Measurements from ENCODE around the gene ACSF3.
"Not testable (repeated sequence)": the region's sequence is repeated elsewhere in the genome, so short reads cannot be mapped to it uniquely, and the experiment has no call there.

The ACSF3 gene

GRCh38 chr16:89161763-89162713 is 68.4 kb downstream of the ACSF3 start:
- no peak for DNase-seq
- H3K36me3 ChIP-seq: no peaks in the 10 kb centered on the region
- peaks cover 13% of the 10 kb centered on the region; the same call in 1 of the 2 replicates for H3K27me3 ChIP-seq
- no peaks in the 10 kb centered on the region for H3K9me3 ChIP-seq
- H3K4me1 ChIP-seq: peaks cover 4% of the 10 kb centered on the region
- no peak for TF ChIP-seq CTCF (IDR thresholded peaks at IDR 0.05; ENCODE audit: low read depth, low read length)
- no peak overlapping the region for H3K4me3 ChIP-seq (ENCODE audit: low read depth, low read length)

GRCh38 chr16:89163297-89163696 is 69.6 kb downstream of the ACSF3 start:
- Histone ChIP-seq H3K4me1 (peaks cover 7% of the 10 kb centered on the region), H3K9me3 (no peaks in the 10 kb centered on the region), H3K4me3 (ENCODE audit: low read depth, low read length) (no peak overlapping the region), H3K36me3 (no peaks in the 10 kb centered on the region), H3K27me3 (peaks cover 20% of the 10 kb centered on the region)
- no peak for DNase-seq
- TF ChIP-seq CTCF (IDR thresholded peaks at IDR 0.05; ENCODE audit: low read depth, low read length): no peak

- Histone ChIP-seq H3K36me3 (no peaks in the 10 kb centered on the region), H3K9me3 (no peaks in the 10 kb centered on the region), H3K4me1 (peaks cover 7% of the 10 kb centered on the region), H3K27me3 (peaks cover 26% of the 10 kb centered on the region), H3K4me3 (ENCODE audit: low read depth, low read length) (no peak overlapping the region)
- no peak for TF ChIP-seq CTCF (IDR thresholded peaks at IDR 0.05; ENCODE audit: low read depth, low read length)
- DNase-seq: no peak
Measured at GRCh38 chr16:89164436-89164835, 70.8 kb downstream of the ACSF3 start.

GRCh38 chr16:89164847-89165680 is 71.4 kb downstream of the ACSF3 start:
- DNase-seq: no peak
- Histone ChIP-seq H3K36me3 (no peaks in the 10 kb centered on the region), H3K9me3 (no peaks in the 10 kb centered on the region), H3K27me3 (peaks cover 28% of the 10 kb centered on the region), H3K4me3 (ENCODE audit: low read depth, low read length) (no peak overlapping the region), H3K4me1 (peaks cover 7% of the 10 kb centered on the region)
- TF ChIP-seq CTCF (IDR thresholded peaks at IDR 0.05; ENCODE audit: low read depth, low read length): no peak

- not testable (repeated sequence) for H3K9me3 ChIP-seq; H3K36me3 ChIP-seq; H3K4me3 ChIP-seq (ENCODE audit: low read depth, low read length); DNase-seq; H3K4me1 ChIP-seq
- H3K27me3 ChIP-seq: peaks cover 34% of the 10 kb centered on the region
Measured at GRCh38 chr16:89165681-89165979, 72.0 kb downstream of the ACSF3 start.

GRCh38 chr16:89166696-89167424 is 73.2 kb downstream of the ACSF3 start:
- H3K27me3 ChIP-seq: peaks cover 37% of the 10 kb centered on the region

More at GRCh38 chr16:89166696-89167424, 73.2 kb downstream of the ACSF3 start:
- no peaks in the 10 kb centered on the region for H3K9me3 ChIP-seq
- no peaks in the 10 kb centered on the region for H3K36me3 ChIP-seq
- peaks cover 7% of the 10 kb centered on the region for H3K4me1 ChIP-seq
- TF ChIP-seq CTCF (IDR thresholded peaks at IDR 0.05; ENCODE audit: low read depth, low read length): no peak
- no peak for DNase-seq
- H3K4me3 ChIP-seq (ENCODE audit: low read depth, low read length): no peak overlapping the region

Measured in BE2C (cell line).